HG02571 (cell line): ENCODE data around the gene GPD1.

Experiments
- ATAC-seq: cut with Tn5 transposase; IDR thresholded peaks from one replicate; pipeline ENCODE4 v1.9.1; 2021; ENCODE audit warnings: mild to moderate bottlenecking, moderate library complexity; ENCODE audit not compliant: unreplicated experiment

The GPD1 gene

GRCh38 chr12:50099302-50100008 lies 4.4 kb upstream of the GPD1 start:
- no peak for ATAC-seq

- no peak for ATAC-seq
Measured at GRCh38 chr12:50100561-50100960, 3.2 kb upstream of the GPD1 start.

- no peak for ATAC-seq
Measured at GRCh38 chr12:50101663-50102062, 2.1 kb upstream of the GPD1 start.

- no peak for ATAC-seq
Measured at GRCh38 chr12:50102131-50102531, 1.7 kb upstream of the GPD1 start.

- ATAC-seq, result no peak
Measured at GRCh38 chr12:50102646-50103309, 1.0 kb upstream of the GPD1 start.

- no peak for ATAC-seq
Measured at GRCh38 chr12:50103351-50103750, 457 bp upstream of the GPD1 start.

- no peak for ATAC-seq
Measured at GRCh38 chr12:50104417-50105366, 884 bp downstream of the GPD1 start.

GRCh38 chr12:50105913-50106450 lies 2.2 kb downstream of the GPD1 start:
- ATAC-seq, result no peak

- ATAC-seq, result no peak
Measured at GRCh38 chr12:50106907-50107306, 3.1 kb downstream of the GPD1 start.

GRCh38 chr12:50107416-50108268 lies 3.8 kb downstream of the GPD1 start:
- no peak for ATAC-seq

GRCh38 chr12:50109319-50109718 lies 5.5 kb downstream of the GPD1 start:
- no peak for ATAC-seq

- ATAC-seq, result no peak
Measured at GRCh38 chr12:50110127-50110761, 6.4 kb downstream of the GPD1 start.

GRCh38 chr12:50110762-50111351 lies 7.0 kb downstream of the GPD1 start:
- ATAC-seq, result no peak

GRCh38 chr12:50111395-50111692 lies 7.5 kb downstream of the GPD1 start:
- ATAC-seq, result no peak

GRCh38 chr12:50111693-50112455 lies 8.1 kb downstream of the GPD1 start, which contains the start of gene COX14:
TSS of gene COX14 (plus strand) at chr12:50112236. CDS start at chr12:50120044, 7,808 bp downstream.
- peak; percentile 80 for ATAC-seq

GRCh38 chr12:50112456-50113218 lies 8.8 kb downstream of the GPD1 start:
- ATAC-seq, result no peak

- no peak for ATAC-seq
Measured at GRCh38 chr12:50117057-50117622, 13.3 kb downstream of the GPD1 start.

GRCh38 chr12:50119387-50119786 lies 15.6 kb downstream of the GPD1 start:
- ATAC-seq, result no peak
